ENCODE data around the gene LRMDA. TPM values are rescaled to one million over a fixed set of nuclear protein-coding genes. Genes with fewer than 3 reads are reported as not detected.

LRMDA gene
- total and polyA plus RNA-seq, 4 donors = 12.1 to 40.8 (median 21.6) TPM

GRCh38 chr10:75677541-75677940 is 246.1 kb downstream of the LRMDA start:
- H3K9ac ChIP-seq (ENCODE audit: insufficient read depth in 1 of 2, low read length in 2 of 2) = no peak overlapping the region
- H3K9me3 ChIP-seq (ENCODE audit: control insufficient read depth in 4 of 4, insufficient read depth in 3 of 4, low read length in 3 of 4) = no peaks in the 10 kb centered on the region
- DNase-seq (peak in 2 of 3 donors; percentile 31 to 56), ATAC-seq (ENCODE audit: insufficient read depth, low FRiP score) (no peak)
- 80 to 90% methylated on average over 3 of the region's 3 CpGs for WGBS, 2 donors
- peaks cover 0 to 26% (median 6%) of the 10 kb centered on the region in 5 donors for H3K4me1 ChIP-seq (ENCODE audit: control insufficient read depth in 5 of 5, insufficient read depth in 5 of 5, low read length in 5 of 5)
- no peak overlapping the region for H3K27ac ChIP-seq (ENCODE audit: low read depth in 1 of 2, low read length in 1 of 2)
- TF ChIP-seq CTCF (IDR thresholded peaks at IDR 0.05; ENCODE audit: control extremely low read depth, extremely low read depth) = no peak
- no peaks in the 10 kb centered on the region for H3K36me3 ChIP-seq (ENCODE audit: control insufficient read depth in 4 of 4, insufficient read depth in 4 of 4, low read length in 4 of 4)
- no peaks in the 10 kb centered on the region for H3K27me3 ChIP-seq (ENCODE audit: control insufficient read depth in 3 of 3, insufficient read depth in 3 of 3, low read length in 2 of 3)
- no peak overlapping the region for H3K4me3 ChIP-seq

- Histone ChIP-seq H3K27ac (ENCODE audit: low read depth in 1 of 2, low read length in 1 of 2) (no peak overlapping the region), H3K4me1 (ENCODE audit: control insufficient read depth in 5 of 5, insufficient read depth in 5 of 5, low read length in 5 of 5) (peaks cover under 1 to 26% (median 4%) of the 10 kb centered on the region in 5 donors), H3K9ac (ENCODE audit: insufficient read depth in 1 of 2, low read length in 2 of 2) (no peak overlapping the region), H3K4me3 (no peak overlapping the region), H3K36me3 (ENCODE audit: control insufficient read depth in 4 of 4, insufficient read depth in 4 of 4, low read length in 4 of 4) (no peaks in the 10 kb centered on the region), H3K9me3 (ENCODE audit: control insufficient read depth in 4 of 4, insufficient read depth in 3 of 4, low read length in 3 of 4) (no peaks in the 10 kb centered on the region), H3K27me3 (ENCODE audit: control insufficient read depth in 3 of 3, insufficient read depth in 3 of 3, low read length in 2 of 3) (no peaks in the 10 kb centered on the region)
- no peak for TF ChIP-seq CTCF (IDR thresholded peaks at IDR 0.05; ENCODE audit: control extremely low read depth, extremely low read depth)
- DNase-seq = no peak
- no peak for ATAC-seq (ENCODE audit: insufficient read depth, low FRiP score)
- 88 to 94% methylated on average over 4 of the region's 4 CpGs for WGBS, 2 donors
Observed at GRCh38 chr10:75678527-75678926, 247.1 kb downstream of the LRMDA start.

GRCh38 chr10:75679536-75679935 is 248.1 kb downstream of the LRMDA start:
- H3K9ac ChIP-seq (ENCODE audit: insufficient read depth in 1 of 2, low read length in 2 of 2) = no peak overlapping the region
- H3K9me3 ChIP-seq (ENCODE audit: control insufficient read depth in 4 of 4, insufficient read depth in 3 of 4, low read length in 3 of 4) = no peaks in the 10 kb centered on the region
- H3K27ac ChIP-seq (ENCODE audit: low read depth in 1 of 2, low read length in 1 of 2) = no peak overlapping the region
- no peak for DNase-seq
- 91 to 96% methylated on average over 2 of the region's 2 CpGs for WGBS, 2 donors
- no peaks in the 10 kb centered on the region for H3K27me3 ChIP-seq (ENCODE audit: control insufficient read depth in 3 of 3, insufficient read depth in 3 of 3, low read length in 2 of 3)
- no peak overlapping the region for H3K4me3 ChIP-seq
- H3K36me3 ChIP-seq (ENCODE audit: control insufficient read depth in 4 of 4, insufficient read depth in 4 of 4, low read length in 4 of 4) = no peaks in the 10 kb centered on the region
- peaks cover 2 to 32% (median 6%) of the 10 kb centered on the region in 5 donors for H3K4me1 ChIP-seq (ENCODE audit: control insufficient read depth in 5 of 5, insufficient read depth in 5 of 5, low read length in 5 of 5)
- no peak for TF ChIP-seq CTCF (IDR thresholded peaks at IDR 0.05; ENCODE audit: control extremely low read depth, extremely low read depth)
- no peak for ATAC-seq (ENCODE audit: insufficient read depth, low FRiP score)

- H3K4me3 ChIP-seq = no peak overlapping the region
- no peaks in the 10 kb centered on the region for H3K9me3 ChIP-seq (ENCODE audit: control insufficient read depth in 4 of 4, insufficient read depth in 3 of 4, low read length in 3 of 4)
- no peak for ATAC-seq (ENCODE audit: insufficient read depth, low FRiP score)
- no peak overlapping the region for H3K9ac ChIP-seq (ENCODE audit: insufficient read depth in 1 of 2, low read length in 2 of 2)
- peaks cover 2 to 35% (median 6%) of the 10 kb centered on the region in 5 donors for H3K4me1 ChIP-seq (ENCODE audit: control insufficient read depth in 5 of 5, insufficient read depth in 5 of 5, low read length in 5 of 5)
- WGBS, 2 donors = 94 to 95% methylated on average over 7 of the region's 7 CpGs
- H3K27ac ChIP-seq (ENCODE audit: low read depth in 1 of 2, low read length in 1 of 2) = no peak overlapping the region
- H3K27me3 ChIP-seq (ENCODE audit: control insufficient read depth in 3 of 3, insufficient read depth in 3 of 3, low read length in 2 of 3) = no peaks in the 10 kb centered on the region
- no peak for DNase-seq
- no peaks in the 10 kb centered on the region for H3K36me3 ChIP-seq (ENCODE audit: control insufficient read depth in 4 of 4, insufficient read depth in 4 of 4, low read length in 4 of 4)
- TF ChIP-seq CTCF (IDR thresholded peaks at IDR 0.05; ENCODE audit: control extremely low read depth, extremely low read depth) = no peak
Observed at GRCh38 chr10:75681334-75681733, 249.9 kb downstream of the LRMDA start.

All from lung (tissue), 12 donors.